ENCODE results near the gene RGS3.
"Not testable (repeated sequence)": the region's sequence is repeated elsewhere in the genome, so short reads cannot be mapped to it uniquely, and the experiment has no call there.

RGS3 gene

DNA sequence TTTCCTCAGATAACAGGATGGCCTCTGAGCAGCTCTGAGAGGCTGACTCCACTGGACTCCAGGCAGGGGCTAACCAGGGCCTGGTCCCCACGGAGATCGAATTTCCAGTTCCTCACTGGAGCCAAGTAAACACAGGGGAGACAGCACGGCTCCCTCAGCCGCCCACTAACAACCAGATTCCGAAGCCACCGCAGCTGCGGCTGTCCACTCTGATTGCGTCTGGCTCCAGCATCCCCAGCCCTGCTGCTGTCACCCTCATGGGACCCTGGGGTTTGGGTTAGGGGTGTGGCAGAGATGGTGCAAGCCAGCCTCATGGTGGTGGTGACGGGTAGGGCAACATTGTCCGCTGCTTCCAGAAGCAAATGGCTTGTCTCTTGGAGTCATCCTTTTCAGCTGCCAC, 172.6 kb downstream of the RGS3 start:
- DNase-seq (ENCODE audit: insufficient read length) (no peak), FAIRE-seq (no peak)
- TF ChIP-seq POLR2A (IDR thresholded peaks at IDR 0.05; ENCODE audit: low read depth, low read length) (no peak), TAF1 (IDR thresholded peaks at IDR 0.05; ENCODE audit: borderline replicate concordance, low read depth, low read length) (no peak), POLR2AphosphoS5 (IDR thresholded peaks at IDR 0.05; ENCODE audit: low read depth, low read length) (no peak)

DNA sequence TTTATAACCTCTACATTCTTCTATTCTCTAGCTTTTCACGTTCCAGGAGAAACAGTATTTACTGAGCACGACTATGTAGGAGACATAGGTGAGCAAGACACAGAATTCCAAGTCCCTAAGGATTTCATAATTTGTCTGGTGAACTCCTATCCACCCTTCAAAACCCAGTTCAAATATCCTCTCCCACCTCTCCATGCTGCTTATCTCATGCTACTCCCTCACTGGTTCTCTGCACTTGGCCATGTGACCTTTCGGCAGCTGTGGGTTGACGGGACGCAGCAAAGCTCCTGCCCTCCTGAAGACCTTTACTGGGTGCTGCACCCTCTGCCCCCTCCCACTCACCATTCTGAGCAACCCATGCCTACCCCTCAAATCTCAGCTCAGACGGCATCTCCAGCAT, 173.2 kb downstream of the RGS3 start:
- TF ChIP-seq POLR2A (IDR thresholded peaks at IDR 0.05; ENCODE audit: low read depth, low read length) (no peak), POLR2AphosphoS5 (IDR thresholded peaks at IDR 0.05; ENCODE audit: low read depth, low read length) (no peak), TAF1 (IDR thresholded peaks at IDR 0.05; ENCODE audit: borderline replicate concordance, low read depth, low read length) (no peak)
- DNase-seq (ENCODE audit: insufficient read length) (no peak), FAIRE-seq (no peak)

DNA sequence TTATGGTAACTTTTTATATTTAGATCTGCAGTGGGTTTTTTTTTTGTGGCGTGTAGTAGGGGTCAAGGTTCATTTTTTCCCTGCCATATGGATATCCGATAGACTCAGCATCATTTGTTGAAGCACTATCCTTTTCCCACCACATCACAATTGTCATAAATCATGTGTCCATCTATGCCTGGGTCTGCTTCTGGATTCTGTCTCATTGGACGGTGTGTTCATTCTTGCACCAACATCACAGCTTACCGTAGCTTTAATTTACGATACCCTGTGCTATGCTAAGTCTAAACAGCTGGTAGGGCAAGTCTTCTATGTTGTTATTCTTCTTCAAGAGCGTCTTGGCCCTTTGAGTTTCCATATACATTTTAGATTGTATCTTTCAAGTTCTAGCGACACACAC, 175.0 kb downstream of the RGS3 start:
- no peak for DNase-seq (ENCODE audit: insufficient read length)
- FAIRE-seq: no peak
- TF ChIP-seq POLR2A (IDR thresholded peaks at IDR 0.05; ENCODE audit: low read depth, low read length) (no peak), POLR2AphosphoS5 (IDR thresholded peaks at IDR 0.05; ENCODE audit: low read depth, low read length) (no peak), TAF1 (IDR thresholded peaks at IDR 0.05; ENCODE audit: borderline replicate concordance, low read depth, low read length) (no peak)

DNA sequence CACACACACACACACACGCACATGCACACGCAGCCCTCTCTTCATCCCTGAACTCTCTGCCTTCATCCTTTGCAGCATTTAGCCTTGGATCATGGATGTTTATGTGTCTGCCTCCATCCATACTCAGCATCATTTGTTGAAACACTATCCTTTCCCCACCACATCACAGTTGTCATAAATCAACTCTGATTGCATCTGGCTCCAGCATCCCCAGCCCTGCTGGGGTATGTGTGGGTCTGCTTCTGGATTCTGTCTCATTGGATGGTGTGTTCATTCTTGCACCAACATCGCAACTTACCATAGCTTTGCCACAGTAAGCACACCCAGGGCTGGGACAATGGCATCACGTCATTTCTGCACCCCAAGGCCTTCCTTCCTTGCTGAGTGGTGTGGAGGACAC, 175.4 kb downstream of the RGS3 start:
- FAIRE-seq (no peak), DNase-seq (ENCODE audit: insufficient read length) (no peak)
- no peak for TF ChIP-seq POLR2A (IDR thresholded peaks at IDR 0.05; ENCODE audit: low read depth, low read length)

DNA sequence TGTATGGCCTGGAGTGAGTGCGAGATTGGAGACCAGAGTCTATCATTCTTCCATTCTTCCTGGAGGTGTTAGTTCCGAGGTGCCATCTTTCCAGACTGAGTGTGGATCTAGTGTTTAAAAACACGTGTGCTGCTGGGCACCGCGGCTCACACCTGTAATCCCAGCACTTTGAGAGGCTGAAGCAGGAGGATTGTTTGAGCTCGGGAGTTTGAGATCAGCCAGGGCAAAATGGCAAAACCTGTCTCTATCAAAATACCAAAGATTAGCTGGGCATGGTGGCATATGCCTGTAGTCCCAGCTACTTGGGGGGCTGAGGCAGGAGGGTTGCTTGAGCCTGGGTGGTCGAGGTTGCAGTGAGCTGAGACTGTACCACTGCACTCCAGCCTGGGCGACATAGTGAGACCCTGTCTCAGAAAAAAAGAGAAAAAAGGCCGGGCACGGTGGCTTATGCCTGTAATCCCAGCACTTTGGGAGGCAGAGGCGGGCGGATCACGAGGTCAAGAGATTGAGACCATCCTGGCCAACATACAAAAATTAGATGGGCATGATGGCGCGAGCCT, 176.0 kb downstream of the RGS3 start:
- DNase-seq (ENCODE audit: insufficient read length); FAIRE-seq: not testable (repeated sequence)

DNA sequence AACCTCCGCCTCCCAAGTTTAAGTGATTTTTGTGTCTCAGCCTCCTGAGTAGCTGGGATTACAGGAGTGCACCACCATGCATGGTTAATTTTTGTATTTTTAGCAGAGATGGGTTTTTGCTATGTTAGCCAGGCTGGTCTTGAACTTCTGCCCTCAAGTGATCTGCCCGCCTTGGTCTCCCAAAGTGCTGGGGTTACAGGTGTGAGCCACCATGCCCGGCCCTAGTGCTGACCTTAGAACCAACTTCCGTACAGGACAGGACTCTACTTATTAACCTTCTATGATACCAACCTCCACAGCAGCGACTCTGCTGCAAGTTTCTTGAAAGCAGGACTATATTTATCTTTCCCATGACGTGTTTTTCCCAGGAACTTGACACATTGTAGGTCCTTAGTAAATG, 176.9 kb downstream of the RGS3 start:
- TF ChIP-seq TAF1 (IDR thresholded peaks at IDR 0.05; ENCODE audit: borderline replicate concordance, low read depth, low read length): no peak
- no peak for TF ChIP-seq POLR2A (IDR thresholded peaks at IDR 0.05; ENCODE audit: low read depth, low read length)
- no peak for TF ChIP-seq POLR2AphosphoS5 (IDR thresholded peaks at IDR 0.05; ENCODE audit: low read depth, low read length)
- FAIRE-seq (no peak), DNase-seq (ENCODE audit: insufficient read length) (no peak)

DNA sequence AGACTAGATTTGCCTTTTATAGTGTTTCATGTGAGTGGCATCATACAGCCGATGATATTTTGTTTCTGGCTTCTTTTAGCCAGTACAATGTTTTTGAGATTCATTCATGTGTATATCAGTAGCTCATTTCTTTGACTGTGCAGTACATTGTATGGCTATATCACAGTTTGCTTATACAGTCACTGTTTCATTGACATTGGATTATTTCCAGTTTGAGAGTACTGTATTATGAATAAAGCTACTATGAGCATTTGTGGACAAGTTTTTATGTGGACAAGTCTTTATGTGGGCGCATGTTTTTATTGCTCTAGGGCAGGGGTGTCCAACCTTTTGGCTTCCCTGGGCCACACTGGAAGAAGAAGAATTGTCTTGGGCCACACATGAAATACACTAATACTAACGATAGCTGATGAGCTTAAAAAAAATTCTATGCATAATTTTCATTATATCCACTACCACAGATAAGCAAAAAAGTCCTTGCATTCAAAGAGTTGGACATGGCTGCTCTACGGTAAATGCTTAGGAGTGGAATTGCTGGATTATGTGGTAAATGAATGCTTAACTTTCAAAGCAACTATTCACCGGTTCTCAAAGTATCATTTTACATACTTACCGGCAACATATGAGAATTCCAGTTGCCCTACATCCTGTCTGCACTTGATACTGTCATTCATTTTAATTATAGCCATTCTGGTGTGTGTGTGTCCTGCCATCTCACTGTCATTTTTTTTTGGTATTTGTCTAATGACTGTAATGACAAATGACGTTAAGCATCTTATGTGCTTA, 177.8 kb downstream of the RGS3 start:
- DNase-seq (ENCODE audit: insufficient read length) (no peak), FAIRE-seq (no peak)

DNA sequence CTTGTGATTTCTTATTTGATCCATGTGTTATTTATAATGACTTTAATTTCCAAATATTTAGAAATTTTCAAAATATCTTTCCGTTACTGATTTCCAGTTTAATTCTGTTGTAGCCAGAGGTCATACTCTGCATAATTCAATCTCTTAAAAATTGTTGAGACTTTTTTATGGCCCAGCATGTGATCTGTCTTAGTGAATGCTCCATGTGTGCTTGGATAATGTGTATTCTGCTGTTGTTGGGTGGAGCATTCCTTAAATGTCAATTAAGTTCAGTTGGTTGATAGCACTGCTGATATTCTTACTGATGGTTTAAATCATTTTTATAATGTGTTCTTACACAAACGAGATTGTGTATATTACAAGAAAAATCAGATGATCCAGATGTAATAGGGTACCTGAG, 180.8 kb downstream of the RGS3 start:
- no peak for FAIRE-seq
- TF ChIP-seq TAF1 (IDR thresholded peaks at IDR 0.05; ENCODE audit: borderline replicate concordance, low read depth, low read length): no peak
- no peak for TF ChIP-seq POLR2A (IDR thresholded peaks at IDR 0.05; ENCODE audit: low read depth, low read length)
- TF ChIP-seq POLR2AphosphoS5 (IDR thresholded peaks at IDR 0.05; ENCODE audit: low read depth, low read length): no peak

More for the DNA sequence above, 177.8 kb downstream of the RGS3 start:
- no peak for TF ChIP-seq POLR2A (IDR thresholded peaks at IDR 0.05; ENCODE audit: low read depth, low read length)
- no peak for TF ChIP-seq POLR2AphosphoS5 (IDR thresholded peaks at IDR 0.05; ENCODE audit: low read depth, low read length)
- TF ChIP-seq TAF1 (IDR thresholded peaks at IDR 0.05; ENCODE audit: borderline replicate concordance, low read depth, low read length): no peak

DNA sequence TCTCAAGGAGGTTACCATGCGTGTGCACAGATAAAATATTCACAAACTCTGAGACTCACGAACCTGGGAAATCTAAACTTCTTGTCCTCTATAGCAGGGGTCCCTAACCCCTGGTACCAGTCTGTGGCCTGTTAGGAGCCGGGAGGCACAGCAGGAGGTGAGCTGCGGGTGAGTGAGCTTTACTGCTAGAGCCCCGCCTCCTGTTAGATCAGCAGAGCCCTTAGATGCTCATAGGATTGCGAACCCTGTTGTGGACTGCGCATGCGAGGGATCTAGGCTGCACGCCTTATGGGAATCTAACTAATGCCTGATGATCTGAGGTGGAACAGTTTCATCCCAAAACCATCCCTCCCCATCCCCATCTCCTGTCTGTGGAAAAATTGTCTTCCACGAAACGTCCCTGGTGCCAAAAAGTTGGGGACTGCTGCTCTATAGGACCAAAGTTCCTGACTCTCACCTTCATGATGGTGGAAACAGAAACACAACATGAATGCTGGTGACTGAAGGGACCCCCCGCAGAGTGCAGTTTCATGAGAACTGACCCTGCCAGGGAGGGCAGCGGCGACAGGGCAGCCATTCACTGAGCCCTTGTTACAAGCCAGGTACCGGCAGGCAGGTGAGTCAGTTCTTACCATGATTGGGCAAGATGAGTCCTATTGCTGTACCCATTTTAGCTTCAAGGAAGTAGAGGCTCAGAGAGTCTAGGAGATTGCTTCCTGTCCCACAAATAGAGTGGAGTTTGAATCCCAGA, 181.9 kb downstream of the RGS3 start:
- DNase-seq (ENCODE audit: insufficient read length) (no peak), FAIRE-seq (no peak)
- TF ChIP-seq POLR2A (IDR thresholded peaks at IDR 0.05; ENCODE audit: low read depth, low read length) (no peak), POLR2AphosphoS5 (IDR thresholded peaks at IDR 0.05; ENCODE audit: low read depth, low read length) (no peak), TAF1 (IDR thresholded peaks at IDR 0.05; ENCODE audit: borderline replicate concordance, low read depth, low read length) (no peak)

More for the DNA sequence above, 180.8 kb downstream of the RGS3 start:
- DNase-seq (ENCODE audit: insufficient read length): no peak

DNA sequence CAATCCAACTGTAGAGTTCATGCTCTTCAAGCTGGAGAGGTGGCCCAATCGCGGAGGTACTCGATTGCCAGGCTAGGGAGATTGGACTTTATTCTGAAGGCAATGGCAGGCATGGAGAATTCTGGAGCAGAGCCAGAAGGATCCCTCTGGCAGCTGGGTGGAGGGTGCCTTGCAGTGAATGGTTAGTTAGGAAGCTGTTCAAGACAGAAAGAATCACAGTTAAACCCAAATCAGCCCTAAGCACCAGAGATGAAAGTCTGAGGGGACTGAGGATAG, 182.4 kb downstream of the RGS3 start:
- TF ChIP-seq POLR2A (IDR thresholded peaks at IDR 0.05; ENCODE audit: low read depth, low read length) (no peak), TAF1 (IDR thresholded peaks at IDR 0.05; ENCODE audit: borderline replicate concordance, low read depth, low read length) (no peak), POLR2AphosphoS5 (IDR thresholded peaks at IDR 0.05; ENCODE audit: low read depth, low read length) (no peak)
- FAIRE-seq: no peak
- no peak for DNase-seq (ENCODE audit: insufficient read length)

DNA sequence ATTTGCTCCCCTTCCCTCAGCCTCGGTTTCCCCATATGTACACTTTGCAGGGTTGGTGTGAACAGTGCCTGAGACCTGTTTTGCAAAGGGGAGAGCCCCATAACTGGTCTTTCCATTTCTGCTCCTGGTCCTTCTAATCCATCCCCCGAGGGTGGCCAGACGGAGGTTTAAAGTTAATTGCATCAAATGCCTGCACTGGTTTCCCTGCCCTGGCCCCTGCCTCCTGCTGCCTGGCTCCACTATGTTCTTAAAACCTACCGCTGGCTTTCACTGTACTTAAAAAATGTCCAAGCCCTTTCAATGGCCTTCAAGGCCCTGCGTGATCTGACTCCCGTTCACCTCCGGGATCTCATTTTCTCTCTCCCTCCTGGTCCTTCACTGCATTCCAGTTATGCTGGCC, 183.0 kb downstream of the RGS3 start:
- FAIRE-seq: no peak

More for the DNA sequence above, 183.0 kb downstream of the RGS3 start:
- no peak for DNase-seq (ENCODE audit: insufficient read length)
- TF ChIP-seq POLR2AphosphoS5 (IDR thresholded peaks at IDR 0.05; ENCODE audit: low read depth, low read length) (no peak), POLR2A (IDR thresholded peaks at IDR 0.05; ENCODE audit: low read depth, low read length) (no peak), TAF1 (IDR thresholded peaks at IDR 0.05; ENCODE audit: borderline replicate concordance, low read depth, low read length) (no peak)
